ENCODE results near the gene C16orf78. TPM values are rescaled to one million over a fixed set of nuclear protein-coding genes. Genes with fewer than 3 reads are reported as not detected.

C16orf78 gene
- total RNA-seq, 1 experiment from 2014 or later = not detected

Other genes with a start within 250 kb of the C16orf78 start
- 0.44 TPM in 1 of 2 replicates, not detected in the other for gene CBLN1, start 92.0 kb upstream of the C16orf78 start, total RNA-seq (2014; rRNA removed; shearing (Covaris generic))

All from G401 (cell line).